ENCODE results near the gene NFIC.

Gene NFIC

GRCh38 chr19:3462991-3463713 is 96.8 kb downstream of the NFIC start:
- Histone ChIP-seq H3K27me3 (replicated peaks; ENCODE audit: control insufficient read depth, insufficient read depth, low read length) (no peaks in the 10 kb centered on the region), H3K9me3 (ENCODE audit: control insufficient read depth, low read length) (no peaks in the 10 kb centered on the region), H3K4me3 (ENCODE audit: low read length) (no peak overlapping the region), H3K36me3 (ENCODE audit: control insufficient read depth, insufficient read depth, low read length, severe bottlenecking) (peaks cover 30% of the 10 kb centered on the region), H3K4me1 (ENCODE audit: control insufficient read depth, insufficient read depth, low read length) (peaks cover 32% of the 10 kb centered on the region), H3K9ac (ENCODE audit: low read length) (no peak overlapping the region)
- no peak for DNase-seq (ENCODE audit: low read depth)

- Histone ChIP-seq H3K27me3 (replicated peaks; ENCODE audit: control insufficient read depth, insufficient read depth, low read length) (no peaks in the 10 kb centered on the region), H3K9ac (ENCODE audit: low read length) (no peak overlapping the region), H3K4me1 (ENCODE audit: control insufficient read depth, insufficient read depth, low read length) (peaks cover 24% of the 10 kb centered on the region), H3K4me3 (ENCODE audit: low read length) (no peak overlapping the region), H3K9me3 (ENCODE audit: control insufficient read depth, low read length) (no peaks in the 10 kb centered on the region), H3K36me3 (ENCODE audit: control insufficient read depth, insufficient read depth, low read length, severe bottlenecking) (peaks cover 30% of the 10 kb centered on the region)
- no peak for DNase-seq (ENCODE audit: low read depth)
Observed at GRCh38 chr19:3463714-3464586, 97.6 kb downstream of the NFIC start.

- Histone ChIP-seq H3K36me3 (ENCODE audit: control insufficient read depth, insufficient read depth, low read length, severe bottlenecking) (peaks cover 30% of the 10 kb centered on the region), H3K9me3 (ENCODE audit: control insufficient read depth, low read length) (no peaks in the 10 kb centered on the region), H3K9ac (ENCODE audit: low read length) (no peak overlapping the region), H3K27me3 (replicated peaks; ENCODE audit: control insufficient read depth, insufficient read depth, low read length) (no peaks in the 10 kb centered on the region), H3K4me3 (ENCODE audit: low read length) (no peak overlapping the region), H3K4me1 (ENCODE audit: control insufficient read depth, insufficient read depth, low read length) (peaks cover 17% of the 10 kb centered on the region)
- DNase-seq (ENCODE audit: low read depth) = no peak
Observed at GRCh38 chr19:3464587-3465235, 98.3 kb downstream of the NFIC start.

- H3K4me1 ChIP-seq (ENCODE audit: control insufficient read depth, insufficient read depth, low read length) = peaks cover 11% of the 10 kb centered on the region
- no peak for DNase-seq (ENCODE audit: low read depth)
- H3K4me3 ChIP-seq (ENCODE audit: low read length) = no peak overlapping the region
- no peaks in the 10 kb centered on the region for H3K9me3 ChIP-seq (ENCODE audit: control insufficient read depth, low read length)
- peaks cover 22% of the 10 kb centered on the region for H3K36me3 ChIP-seq (ENCODE audit: control insufficient read depth, insufficient read depth, low read length, severe bottlenecking)
- no peaks in the 10 kb centered on the region for H3K27me3 ChIP-seq (replicated peaks; ENCODE audit: control insufficient read depth, insufficient read depth, low read length)
- H3K9ac ChIP-seq (ENCODE audit: low read length) = no peak overlapping the region
Observed at GRCh38 chr19:3465552-3465951, 99.2 kb downstream of the NFIC start.

GRCh38 chr19:3466635-3467034 is 100.3 kb downstream of the NFIC start:
- H3K9me3 ChIP-seq (ENCODE audit: control insufficient read depth, low read length) = no peaks in the 10 kb centered on the region
- no peak overlapping the region for H3K4me3 ChIP-seq (ENCODE audit: low read length)
- peak overlapping the region; percentile 53 for H3K9ac ChIP-seq (ENCODE audit: low read length)
- H3K36me3 ChIP-seq (ENCODE audit: control insufficient read depth, insufficient read depth, low read length, severe bottlenecking) = peaks cover 16% of the 10 kb centered on the region
- no peaks in the 10 kb centered on the region for H3K27me3 ChIP-seq (replicated peaks; ENCODE audit: control insufficient read depth, insufficient read depth, low read length)
- DNase-seq (ENCODE audit: low read depth) = no peak
- H3K4me1 ChIP-seq (ENCODE audit: control insufficient read depth, insufficient read depth, low read length) = peaks cover 11% of the 10 kb centered on the region

GRCh38 chr19:3467437-3468198 is 101.2 kb downstream of the NFIC start:
- no peaks in the 10 kb centered on the region for H3K27me3 ChIP-seq (replicated peaks; ENCODE audit: control insufficient read depth, insufficient read depth, low read length)
- no peak overlapping the region for H3K9ac ChIP-seq (ENCODE audit: low read length)
- H3K4me1 ChIP-seq (ENCODE audit: control insufficient read depth, insufficient read depth, low read length) = peaks cover 11% of the 10 kb centered on the region
- H3K9me3 ChIP-seq (ENCODE audit: control insufficient read depth, low read length) = no peaks in the 10 kb centered on the region
- DNase-seq (ENCODE audit: low read depth) = no peak
- peaks cover 11% of the 10 kb centered on the region for H3K36me3 ChIP-seq (ENCODE audit: control insufficient read depth, insufficient read depth, low read length, severe bottlenecking)
- H3K4me3 ChIP-seq (ENCODE audit: low read length) = no peak overlapping the region

GRCh38 chr19:3468211-3468610 is 101.8 kb downstream of the NFIC start:
- Histone ChIP-seq H3K4me3 (ENCODE audit: low read length) (no peak overlapping the region), H3K36me3 (ENCODE audit: control insufficient read depth, insufficient read depth, low read length, severe bottlenecking) (peaks cover 5% of the 10 kb centered on the region), H3K4me1 (ENCODE audit: control insufficient read depth, insufficient read depth, low read length) (peaks cover 11% of the 10 kb centered on the region), H3K9me3 (ENCODE audit: control insufficient read depth, low read length) (no peaks in the 10 kb centered on the region), H3K27me3 (replicated peaks; ENCODE audit: control insufficient read depth, insufficient read depth, low read length) (no peaks in the 10 kb centered on the region), H3K9ac (ENCODE audit: low read length) (no peak overlapping the region)
- no peak for DNase-seq (ENCODE audit: low read depth)

- H3K36me3 ChIP-seq (ENCODE audit: control insufficient read depth, insufficient read depth, low read length, severe bottlenecking) = peaks cover 4% of the 10 kb centered on the region
- peaks cover 11% of the 10 kb centered on the region for H3K4me1 ChIP-seq (ENCODE audit: control insufficient read depth, insufficient read depth, low read length)
- H3K4me3 ChIP-seq (ENCODE audit: low read length) = no peak overlapping the region
- no peak overlapping the region for H3K9ac ChIP-seq (ENCODE audit: low read length)
- no peaks in the 10 kb centered on the region for H3K9me3 ChIP-seq (ENCODE audit: control insufficient read depth, low read length)
- H3K27me3 ChIP-seq (replicated peaks; ENCODE audit: control insufficient read depth, insufficient read depth, low read length) = no peaks in the 10 kb centered on the region
- DNase-seq (ENCODE audit: low read depth) = no peak
Observed at GRCh38 chr19:3469638-3470499, 103.5 kb downstream of the NFIC start.

GRCh38 chr19:3470500-3471128 is 104.2 kb downstream of the NFIC start:
- Histone ChIP-seq H3K4me1 (ENCODE audit: control insufficient read depth, insufficient read depth, low read length) (peaks cover 11% of the 10 kb centered on the region), H3K27me3 (replicated peaks; ENCODE audit: control insufficient read depth, insufficient read depth, low read length) (no peaks in the 10 kb centered on the region), H3K4me3 (ENCODE audit: low read length) (no peak overlapping the region), H3K9me3 (ENCODE audit: control insufficient read depth, low read length) (no peaks in the 10 kb centered on the region), H3K9ac (ENCODE audit: low read length) (no peak overlapping the region), H3K36me3 (ENCODE audit: control insufficient read depth, insufficient read depth, low read length, severe bottlenecking) (peaks cover 4% of the 10 kb centered on the region)
- DNase-seq (ENCODE audit: low read depth) = no peak

Measured in adipocyte (in vitro differentiated cells).